ENCODE data around the gene KCNA5. TPM values are rescaled to one million over a fixed set of nuclear protein-coding genes. Genes with fewer than 3 reads are reported as not detected.

KCNA5 gene
- total RNA-seq, 1 experiment from 2014 or later: not detected

- no peaks in the 10 kb centered on the region for H3K79me2 ChIP-seq (ENCODE audit: low read length)
- TF ChIP-seq EZH2 (IDR thresholded peaks at IDR 0.05; ENCODE audit: low read length, unreplicated experiment): no peak
- TF ChIP-seq EZH2phosphoT487 (IDR thresholded peaks at IDR 0.05; ENCODE audit: borderline replicate concordance, low read length): no peak
- TF ChIP-seq CTCF (conservative IDR thresholded peaks at IDR 0.05; ENCODE audit: low read depth, low read length): no peak
- ChIA-PET CTCF (no interaction called here), POLR2A (ENCODE audit: unreplicated experiment) (no interaction called here)
- H3K4me3 ChIP-seq (ENCODE audit: low read length): no peak overlapping the region
- no peak overlapping the region for H3K27ac ChIP-seq (ENCODE audit: low read length)
- no peaks in the 10 kb centered on the region for H3F3A ChIP-seq (ENCODE audit: low read length, unreplicated experiment)
- H3K27me3 ChIP-seq (ENCODE audit: low read length): no peaks in the 10 kb centered on the region
- H2AFZ ChIP-seq (ENCODE audit: low read length): no peak overlapping the region
- H3K4me1 ChIP-seq (ENCODE audit: insufficient read depth, low read length): no peaks in the 10 kb centered on the region
- H3K4me2 ChIP-seq (ENCODE audit: low read length): no peak overlapping the region
- no peaks in the 10 kb centered on the region for H3K9me2 ChIP-seq (replicated peaks; ENCODE audit: low read length)
- no peaks in the 10 kb centered on the region for H3K9me3 ChIP-seq (ENCODE audit: low read length)
- BruUV-seq (replicated peaks): no TSS peak
- no peak overlapping the region for H3K9ac ChIP-seq (ENCODE audit: low read length)
- intact Hi-C loops (cut with micrococcal nuclease): no loop called here
- no peaks in the 10 kb centered on the region for H3K36me3 ChIP-seq (ENCODE audit: low read depth, low read length)
- ATAC-seq (no peak), DNase-seq (no peak)
- no peaks in the 10 kb centered on the region for H4K20me1 ChIP-seq (ENCODE audit: low read length)
Observed at GRCh38 chr12:5094986-5095385, 51.3 kb downstream of the KCNA5 start.

Other genes starting within 250 kb of the KCNA5 start
- gene KCNA1, start 134.0 kb upstream of the KCNA5 start, total RNA-seq (2014; rRNA removed): not detected in 2 replicates